ENCODE results near the gene KCNJ11.

GRCh38 chr11:17403980-17404759, 15.7 kb upstream of the KCNJ11 start:
- TF ChIP-seq CTCF (IDR thresholded peaks at IDR 0.05): no peak
- no peak for TF ChIP-seq POLR2AphosphoS5 (IDR thresholded peaks at IDR 0.05)
- TF ChIP-seq POLR2A (IDR thresholded peaks at IDR 0.05; ENCODE audit: low read depth): no peak
- TF ChIP-seq EP300 (IDR thresholded peaks at IDR 0.05): no peak
